ENCODE measurements around the gene HOXD12. TPM values are rescaled to one million over a fixed set of nuclear protein-coding genes. Genes with fewer than 3 reads are reported as not detected.

The HOXD12 gene
- total RNA-seq, 2 donors from 2014 or later, result not detected

DNA sequence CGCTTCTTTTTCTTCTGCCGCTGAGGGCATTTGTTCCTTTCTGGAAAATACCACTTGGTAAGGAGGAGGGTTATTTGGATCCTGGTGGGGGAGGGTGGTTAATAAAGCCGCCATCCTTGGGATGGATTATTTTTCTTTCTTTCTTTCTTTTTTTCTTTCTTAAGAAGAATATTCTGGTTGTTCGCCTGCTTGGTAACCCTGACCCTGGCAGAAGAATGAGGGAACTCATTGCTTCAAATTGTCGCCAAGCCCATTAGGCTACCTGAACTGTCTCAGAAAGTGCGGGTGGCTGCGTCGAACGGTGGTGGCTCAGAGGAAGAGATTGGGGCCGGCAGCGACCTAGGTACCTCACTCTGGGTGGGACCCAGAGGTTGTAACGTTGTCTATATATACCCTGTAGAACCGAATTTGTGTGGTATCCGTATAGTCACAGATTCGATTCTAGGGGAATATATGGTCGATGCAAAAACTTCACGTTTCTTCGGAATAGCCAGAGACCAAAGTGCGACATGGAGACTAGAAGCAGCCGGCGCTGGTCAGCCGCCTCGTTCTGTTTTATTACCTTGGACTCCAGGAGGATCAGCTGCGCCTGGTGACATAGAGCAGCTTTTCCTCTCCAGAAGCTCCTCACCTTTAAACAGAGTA is 50.5 kb downstream of the HOXD12 start:
- intact Hi-C loops (cut with DNase I), result loop anchor here in 1 of 2 donors (10.0 kb wide), 1 partner anchor 405 kb away; no protein-coding TSS in a partner anchor

DNA sequence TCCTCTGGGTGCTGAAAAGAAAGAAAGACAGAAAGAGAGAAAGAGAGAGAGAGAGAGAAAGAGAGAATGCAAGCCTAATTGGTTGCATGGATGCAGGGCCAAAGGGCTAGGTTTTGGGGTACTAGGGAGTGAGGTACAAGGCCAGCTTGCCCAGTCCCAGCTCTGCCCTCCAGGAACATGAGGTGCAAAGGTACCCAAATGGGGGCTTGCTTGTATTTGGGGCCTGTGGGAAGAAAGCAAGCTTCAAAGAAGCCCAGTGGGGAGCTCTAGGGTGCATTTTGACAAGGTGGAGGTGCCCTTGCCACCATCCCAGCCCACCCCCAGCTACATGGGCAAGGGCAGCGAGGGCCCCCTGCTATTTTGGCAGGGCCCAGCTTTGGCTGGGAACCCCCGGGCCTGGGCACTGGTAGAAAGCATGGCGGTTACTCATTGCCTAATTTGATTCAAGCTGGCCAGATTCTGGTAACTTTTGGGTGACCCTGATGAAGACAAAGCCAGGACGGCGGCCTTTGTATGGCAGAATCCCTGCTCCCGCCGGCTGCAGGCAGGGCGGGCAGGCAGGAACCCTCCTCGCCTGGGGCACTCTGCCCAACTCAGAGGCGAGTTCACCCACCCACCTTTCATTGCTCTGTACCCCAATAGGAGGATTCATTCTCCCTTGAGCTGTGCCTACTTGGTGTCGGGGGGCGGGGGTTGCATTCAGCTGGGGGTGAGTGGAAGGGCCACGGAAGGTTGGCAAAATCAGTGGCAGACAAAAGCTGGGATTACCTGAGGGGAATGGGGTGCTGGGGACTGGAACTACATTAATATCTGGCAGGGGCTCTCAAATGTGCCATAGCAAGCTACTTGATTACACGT is 51.2 kb downstream of the HOXD12 start:
- intact Hi-C loops (cut with DNase I), result no loop called here
- DNase-seq (ENCODE audit: low spot score), result no peak

More for the DNA sequence above, 50.5 kb downstream of the HOXD12 start:
- DNase-seq (ENCODE audit: low spot score), result no peak

DNA sequence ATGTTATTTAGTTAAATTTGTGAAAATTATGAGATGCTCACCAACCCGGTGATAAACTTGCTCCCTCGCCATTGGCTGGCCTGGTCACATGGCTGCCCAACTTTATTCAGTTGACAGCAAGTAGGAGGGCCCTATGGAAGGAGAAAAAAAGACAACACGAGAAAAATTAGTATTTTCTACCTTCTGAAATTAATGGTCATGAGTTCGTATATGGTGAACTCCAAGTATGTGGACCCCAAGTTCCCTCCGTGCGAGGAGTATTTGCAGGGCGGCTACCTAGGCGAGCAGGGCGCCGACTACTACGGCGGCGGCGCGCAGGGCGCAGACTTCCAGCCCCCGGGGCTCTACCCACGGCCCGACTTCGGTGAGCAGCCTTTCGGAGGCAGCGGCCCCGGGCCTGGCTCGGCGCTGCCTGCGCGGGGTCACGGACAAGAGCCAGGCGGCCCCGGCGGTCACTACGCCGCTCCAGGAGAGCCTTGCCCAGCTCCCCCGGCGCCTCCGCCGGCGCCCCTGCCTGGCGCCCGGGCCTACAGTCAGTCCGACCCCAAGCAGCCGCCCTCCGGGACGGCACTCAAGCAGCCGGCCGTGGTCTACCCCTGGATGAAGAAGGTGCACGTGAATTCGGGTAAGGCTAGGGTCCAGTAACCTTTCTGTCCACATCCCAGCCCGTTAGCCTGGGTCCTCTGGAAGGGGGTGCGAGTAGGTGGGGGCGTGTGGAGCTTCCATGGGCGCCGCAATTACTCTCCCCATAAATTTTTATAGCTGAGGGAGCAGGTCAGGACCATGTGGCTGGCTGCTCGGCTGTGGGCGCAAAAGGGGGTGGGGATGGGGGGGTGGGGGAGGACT is 52.1 kb downstream of the HOXD12 start, which contains the start of gene HOXD4:
HOXD4 (plus strand) TSS at position 109 of the 846 bp plus-strand sequence; CDS start at position 193, 84 bp downstream.
- no peak for DNase-seq (ENCODE audit: low spot score)

More for the DNA sequence above, 52.1 kb downstream of the HOXD12 start, which contains the start of gene HOXD4:
- intact Hi-C loops (cut with DNase I), result no loop called here

Small RNAs within 50 kb of the gene (microRNA-seq; reads per million reads assigned to microRNA genes)
- gene MIR10B (ENCODE audit: borderline microRNAs expressed in 2 of 2), result 26,410 to 33,177 reads per million in 2 donors

Other genes with a start within 250 kb of the HOXD12 start
- gene LNPK, start 97.5 kb upstream of the HOXD12 start, total RNA-seq, result 10 to 100 TPM; 30.5 to 37.2 TPM
- gene EVX2, start 15.8 kb upstream of the HOXD12 start, total RNA-seq, result not detected
- gene HOXD13, start 7.1 kb upstream of the HOXD12 start, total RNA-seq, result not detected
- 1 to 10 TPM in 1 of 2 donors, under 1 TPM in 1; 0.32 to 5.3 TPM for gene HOXD11, start 7.5 kb downstream of the HOXD12 start, total RNA-seq
- gene HOXD10, start 17.0 kb downstream of the HOXD12 start, total RNA-seq, result 10 to 100 TPM in 1 of 2 donors, 1 to 10 TPM in 1; 1.6 to 10.1 TPM
- 10 to 100 TPM in 1 of 2 donors, 1 to 10 TPM in 1; 7.9 to 12.0 TPM for gene HOXD9, start 22.9 kb downstream of the HOXD12 start, total RNA-seq
- gene HOXD8, start 29.9 kb downstream of the HOXD12 start, total RNA-seq, result 10 to 100 TPM; 30.6 to 31.3 TPM
- 1 to 10 TPM; 7.2 to 9.9 TPM for gene HOXD4, start 51.8 kb downstream of the HOXD12 start, total RNA-seq
- 10 to 100 TPM in 1 of 2 donors, 1 to 10 TPM in 1; 9.0 to 10.9 TPM for gene HOXD3, start 57.5 kb downstream of the HOXD12 start, total RNA-seq
- gene HOXD1, start 88.9 kb downstream of the HOXD12 start, total RNA-seq, result under 1 TPM; 0.46 to 0.48 TPM
- gene MTX2, start 169.6 kb downstream of the HOXD12 start, total RNA-seq, result 10 to 100 TPM; 18.7 to 20.1 TPM